ENCODE results near the gene TBL3.

Gene TBL3

DNA sequence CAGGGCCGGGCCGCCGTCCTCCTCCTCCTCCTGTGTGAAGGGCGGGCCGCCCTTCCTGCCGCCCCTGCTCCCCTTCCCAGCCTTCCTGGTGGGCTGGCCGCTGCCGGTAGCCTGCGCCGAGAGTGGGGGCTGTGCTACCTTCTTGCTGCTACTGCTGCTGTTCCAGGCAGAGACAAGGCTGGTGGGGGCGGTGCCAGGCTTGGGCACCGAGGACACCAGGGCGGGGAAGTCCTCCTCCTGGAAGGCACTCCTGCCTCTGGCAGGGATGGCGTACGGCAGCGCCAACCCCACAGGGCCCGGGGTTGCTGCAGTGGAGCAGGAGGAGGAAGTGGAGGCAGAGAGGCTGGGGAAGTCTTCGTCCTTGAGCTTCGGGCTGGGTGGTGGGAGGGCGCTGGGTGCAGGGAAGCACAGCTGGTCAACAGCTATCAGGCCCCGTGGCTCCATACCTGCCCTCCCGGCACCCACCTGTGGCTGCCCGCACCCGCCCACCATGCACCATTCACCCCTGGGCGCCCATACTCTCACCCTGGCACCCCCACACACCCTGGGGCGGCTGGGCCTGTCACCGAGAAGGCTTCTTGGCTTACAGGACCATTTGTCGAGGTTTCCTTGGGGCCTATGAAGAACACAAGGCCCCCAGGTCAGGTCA, 28.1 kb downstream of the TBL3 start (continued):
- TF ChIP-seq SCRT2 (tag by site-specific recombination; IDR thresholded peaks at IDR 0.05): peak; percentile 83
- peak; percentile 59; the same call in 1 of the 2 replicates for TF ChIP-seq SCRT1 (tag by site-specific recombination; IDR thresholded peaks at IDR 0.05; ENCODE audit: borderline replicate concordance)
- TF ChIP-seq HIC1 (tag by site-specific recombination; IDR thresholded peaks at IDR 0.05): peak; percentile 51; the same call in 1 of the 2 replicates
- 0 out of 2 replicates have a peak, but pooled peaks have one; percentile 9 for TF ChIP-seq ZFHX2 (tag by site-specific recombination; conservative IDR thresholded peaks at IDR 0.05)
- no peak for TF ChIP-seq ZNF580 (tag by site-specific recombination; IDR thresholded peaks at IDR 0.05)
- no peak for TF ChIP-seq ZNF621 (tag by site-specific recombination; IDR thresholded peaks at IDR 0.05)
- TF ChIP-seq ZNF202 (tag by site-specific recombination; IDR thresholded peaks at IDR 0.05; ENCODE audit: borderline replicate concordance): no peak
- TF ChIP-seq ZNF704 (tag by site-specific recombination; IDR thresholded peaks at IDR 0.05): no peak
- no peak for TF ChIP-seq PBX3 (CRISPR knock-in tag; IDR thresholded peaks at IDR 0.05)
- no peak for TF ChIP-seq ZNF426 (tag by site-specific recombination; IDR thresholded peaks at IDR 0.05)
- no peak for TF ChIP-seq TSHZ1 (tag by site-specific recombination; IDR thresholded peaks at IDR 0.05; ENCODE audit: borderline replicate concordance)
- no peak for TF ChIP-seq ZFP41 (tag by site-specific recombination; IDR thresholded peaks at IDR 0.05; ENCODE audit: borderline replicate concordance)
- TF ChIP-seq MZF1 (tag by site-specific recombination; IDR thresholded peaks at IDR 0.05; ENCODE audit: borderline replicate concordance): no peak
- no peak for TF ChIP-seq ZNF692 (tag by site-specific recombination; IDR thresholded peaks at IDR 0.05)
- no peak for TF ChIP-seq ZNF311 (tag by site-specific recombination; IDR thresholded peaks at IDR 0.05; ENCODE audit: borderline replicate concordance)
- TF ChIP-seq ZNF132 (tag by site-specific recombination; IDR thresholded peaks at IDR 0.05; ENCODE audit: borderline replicate concordance): no peak
- TF ChIP-seq EGR2 (tag by site-specific recombination; IDR thresholded peaks at IDR 0.05; ENCODE audit: low read depth): peak; percentile 23; the same call in 1 of the 2 replicates
- TF ChIP-seq ZNF23 (tag by site-specific recombination; IDR thresholded peaks at IDR 0.05; ENCODE audit: borderline replicate concordance): no peak
- no peak for TF ChIP-seq ZNF24 (tag by site-specific recombination; IDR thresholded peaks at IDR 0.05)
- no peak for TF ChIP-seq ZNF354C (tag by site-specific recombination; IDR thresholded peaks at IDR 0.05; ENCODE audit: borderline replicate concordance, low read depth)
- TF ChIP-seq, protein P1, sequence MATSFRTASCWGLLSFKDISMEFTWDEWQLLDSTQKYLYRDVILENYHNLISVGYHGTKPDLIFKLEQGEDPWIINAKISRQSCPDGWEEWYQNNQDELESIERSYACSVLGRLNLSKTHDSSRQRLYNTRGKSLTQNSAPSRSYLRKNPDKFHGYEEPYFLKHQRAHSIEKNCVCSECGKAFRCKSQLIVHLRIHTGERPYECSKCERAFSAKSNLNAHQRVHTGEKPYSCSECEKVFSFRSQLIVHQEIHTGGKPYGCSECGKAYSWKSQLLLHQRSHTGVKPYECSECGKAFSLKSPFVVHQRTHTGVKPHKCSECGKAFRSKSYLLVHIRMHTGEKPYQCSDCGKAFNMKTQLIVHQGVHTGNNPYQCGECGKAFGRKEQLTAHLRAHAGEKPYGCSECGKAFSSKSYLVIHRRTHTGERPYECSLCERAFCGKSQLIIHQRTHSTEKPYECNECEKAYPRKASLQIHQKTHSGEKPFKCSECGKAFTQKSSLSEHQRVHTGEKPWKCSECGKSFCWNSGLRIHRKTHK (tag by site-specific recombination; IDR thresholded peaks at IDR 0.05): no peak

All from HEK293 (cell line).